Activated CD8-positive, alpha-beta memory T cell treated with anti-CD3 and anti-CD28 coated beads, Interleukin-2, amount 50 U/mL, for 48 hours (primary cell): ENCODE measurements around the gene SDR42E2.
"Not testable (repeated sequence)": the region's sequence is repeated elsewhere in the genome, so short reads cannot be mapped to it uniquely, and the experiment has no call there.

Experiments
- DNase-seq: peaks from one replicate; pipeline ENCODE4 v3.0.0-alpha.2; 2020

SDR42E2 gene

GRCh38 chr16:22214889-22215288 is 52.6 kb downstream of the SDR42E2 start:
- DNase-seq = no peak

- DNase-seq = no peak
Observed at GRCh38 chr16:22216191-22216831, 54.0 kb downstream of the SDR42E2 start.

GRCh38 chr16:22216832-22217225 is 54.5 kb downstream of the SDR42E2 start:
- DNase-seq = not testable (repeated sequence)

- peak; percentile 65 for DNase-seq
Observed at GRCh38 chr16:22217890-22218730, 55.8 kb downstream of the SDR42E2 start.

- DNase-seq = no peak
Observed at GRCh38 chr16:22219389-22220068, 57.2 kb downstream of the SDR42E2 start.

GRCh38 chr16:22220069-22220440 is 57.7 kb downstream of the SDR42E2 start:
- no peak for DNase-seq

- DNase-seq = no peak
Observed at GRCh38 chr16:22220714-22221113, 58.4 kb downstream of the SDR42E2 start.

- no peak for DNase-seq
Observed at GRCh38 chr16:22222006-22222405, 59.7 kb downstream of the SDR42E2 start.

- no peak for DNase-seq
Observed at GRCh38 chr16:22222998-22223397, 60.7 kb downstream of the SDR42E2 start.

- no peak for DNase-seq
Observed at GRCh38 chr16:22225060-22225459, 62.8 kb downstream of the SDR42E2 start.

GRCh38 chr16:22229889-22230288 is 67.6 kb downstream of the SDR42E2 start:
- DNase-seq = no peak

GRCh38 chr16:22232277-22233036 is 70.2 kb downstream of the SDR42E2 start:
- peak; percentile 57 for DNase-seq

GRCh38 chr16:22233037-22233372 is 70.7 kb downstream of the SDR42E2 start:
- no peak for DNase-seq

GRCh38 chr16:22235839-22236745 is 73.8 kb downstream of the SDR42E2 start:
- DNase-seq = no peak

GRCh38 chr16:22239131-22239805 is 77.0 kb downstream of the SDR42E2 start:
- no peak for DNase-seq

GRCh38 chr16:22240023-22240710 is 77.9 kb downstream of the SDR42E2 start:
- DNase-seq = no peak
